ENCODE data around the gene RHOV. TPM values are rescaled to one million over a fixed set of nuclear protein-coding genes. Genes with fewer than 3 reads are reported as not detected.

The RHOV gene
- total RNA-seq, 1 experiment from 2014 or later = 6.0 TPM

- DNase-seq (ENCODE audit: low read depth, low spot score) (no peak), ATAC-seq (no peak)
- no peak overlapping the region for H3K4me3 ChIP-seq (replicated peaks in 1 of 2; ENCODE audit: low read depth in 1 of 2, low read length in 2 of 2)
- H4K20me1 ChIP-seq (ENCODE audit: insufficient read depth) = no peaks in the 10 kb centered on the region
- ChIA-PET CTCF (no interaction called here), POLR2A (no interaction called here), RAD21 (ENCODE audit: low non-redundant PET in 1 of 2, low total read pairs in 2 of 2, uncharacterized antibody in 2 of 2, unreplicated experiment in 2 of 2) (no interaction called here)
- H3K79me2 ChIP-seq (ENCODE audit: insufficient read depth, low read length) = no peaks in the 10 kb centered on the region
- no peaks in the 10 kb centered on the region for H3K9me3 ChIP-seq (ENCODE audit: control insufficient read depth in 1 of 2, insufficient read depth in 1 of 2, low read depth in 1 of 2, low read length in 2 of 2)
- H3K9me2 ChIP-seq (ENCODE audit: insufficient read depth) = no peaks in the 10 kb centered on the region
- H2AFZ ChIP-seq (ENCODE audit: low read depth, low read length, poor library complexity, severe bottlenecking) = no peak overlapping the region
- H3K27ac ChIP-seq (ENCODE audit: low read depth, low read length) = no peak overlapping the region
- peaks cover 32 to 43% of the 10 kb centered on the region in 2 experiments for H3K4me1 ChIP-seq (ENCODE audit: control insufficient read depth in 1 of 2, insufficient read depth in 2 of 2, low read length in 2 of 2)
- intact Hi-C loops (cut with micrococcal nuclease) = no loop called here
- no TSS peak for BruUV-seq (replicated peaks)
- H3K36me3 ChIP-seq (ENCODE audit: control insufficient read depth in 1 of 2, insufficient read depth in 2 of 2, low read length in 2 of 2) = no peaks in the 10 kb centered on the region
- TF ChIP-seq JUND (IDR thresholded peaks at IDR 0.05) = no peak
- TF ChIP-seq ZFX (IDR thresholded peaks at IDR 0.05) = no peak
- TF ChIP-seq SRF (IDR thresholded peaks at IDR 0.05; ENCODE audit: low read depth) = no peak
- TF ChIP-seq EZH2phosphoT487 (IDR thresholded peaks at IDR 0.05; ENCODE audit: borderline replicate concordance) = no peak
- no peak for TF ChIP-seq ATF3 (IDR thresholded peaks at IDR 0.05)
- TF ChIP-seq, protein P1, sequence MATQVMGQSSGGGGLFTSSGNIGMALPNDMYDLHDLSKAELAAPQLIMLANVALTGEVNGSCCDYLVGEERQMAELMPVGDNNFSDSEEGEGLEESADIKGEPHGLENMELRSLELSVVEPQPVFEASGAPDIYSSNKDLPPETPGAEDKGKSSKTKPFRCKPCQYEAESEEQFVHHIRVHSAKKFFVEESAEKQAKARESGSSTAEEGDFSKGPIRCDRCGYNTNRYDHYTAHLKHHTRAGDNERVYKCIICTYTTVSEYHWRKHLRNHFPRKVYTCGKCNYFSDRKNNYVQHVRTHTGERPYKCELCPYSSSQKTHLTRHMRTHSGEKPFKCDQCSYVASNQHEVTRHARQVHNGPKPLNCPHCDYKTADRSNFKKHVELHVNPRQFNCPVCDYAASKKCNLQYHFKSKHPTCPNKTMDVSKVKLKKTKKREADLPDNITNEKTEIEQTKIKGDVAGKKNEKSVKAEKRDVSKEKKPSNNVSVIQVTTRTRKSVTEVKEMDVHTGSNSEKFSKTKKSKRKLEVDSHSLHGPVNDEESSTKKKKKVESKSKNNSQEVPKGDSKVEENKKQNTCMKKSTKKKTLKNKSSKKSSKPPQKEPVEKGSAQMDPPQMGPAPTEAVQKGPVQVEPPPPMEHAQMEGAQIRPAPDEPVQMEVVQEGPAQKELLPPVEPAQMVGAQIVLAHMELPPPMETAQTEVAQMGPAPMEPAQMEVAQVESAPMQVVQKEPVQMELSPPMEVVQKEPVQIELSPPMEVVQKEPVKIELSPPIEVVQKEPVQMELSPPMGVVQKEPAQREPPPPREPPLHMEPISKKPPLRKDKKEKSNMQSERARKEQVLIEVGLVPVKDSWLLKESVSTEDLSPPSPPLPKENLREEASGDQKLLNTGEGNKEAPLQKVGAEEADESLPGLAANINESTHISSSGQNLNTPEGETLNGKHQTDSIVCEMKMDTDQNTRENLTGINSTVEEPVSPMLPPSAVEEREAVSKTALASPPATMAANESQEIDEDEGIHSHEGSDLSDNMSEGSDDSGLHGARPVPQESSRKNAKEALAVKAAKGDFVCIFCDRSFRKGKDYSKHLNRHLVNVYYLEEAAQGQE (IDR thresholded peaks at IDR 0.05; ENCODE audit: low read depth) = no peak
- no peak for TF ChIP-seq SIN3A (IDR thresholded peaks at IDR 0.05; ENCODE audit: low read depth)
- TF ChIP-seq YY1 (IDR thresholded peaks at IDR 0.05; ENCODE audit: extremely low read depth, insufficient replicate concordance, low read depth, low read length) = no peak
- TF ChIP-seq CEBPB (IDR thresholded peaks at IDR 0.05; ENCODE audit: low read depth) = no peak
- TF ChIP-seq EGR1 (IDR thresholded peaks at IDR 0.05; ENCODE audit: low read depth) = no peak
- no peak for TF ChIP-seq TCF7L2 (IDR thresholded peaks at IDR 0.05; ENCODE audit: borderline replicate concordance, extremely low read depth, insufficient read depth, insufficient read length)
- TF ChIP-seq ZNF274 (IDR thresholded peaks at IDR 0.05; ENCODE audit: low read depth, low read length) = no peak
- TF ChIP-seq, protein P2, sequence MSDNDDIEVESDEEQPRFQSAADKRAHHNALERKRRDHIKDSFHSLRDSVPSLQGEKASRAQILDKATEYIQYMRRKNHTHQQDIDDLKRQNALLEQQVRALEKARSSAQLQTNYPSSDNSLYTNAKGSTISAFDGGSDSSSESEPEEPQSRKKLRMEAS (IDR thresholded peaks at IDR 0.05) = no peak
- TF ChIP-seq SP1 (IDR thresholded peaks at IDR 0.05; ENCODE audit: low read depth) = no peak
- TF ChIP-seq POLR2A (IDR thresholded peaks at IDR 0.05; ENCODE audit: borderline replicate concordance, extremely low read depth, insufficient read depth, insufficient read length) = no peak
- no peak for TF ChIP-seq EZH2 (IDR thresholded peaks at IDR 0.05)
- H3K9ac ChIP-seq (ENCODE audit: low read length) = no peak overlapping the region
- H3K4me2 ChIP-seq (ENCODE audit: low read length) = no peak overlapping the region
- H3K27me3 ChIP-seq (ENCODE audit: insufficient read depth, low read length) = no peaks in the 10 kb centered on the region
These were observed 43.1 kb downstream of the RHOV start for GRCh38 chr15:40830884-40831283.
